Measurements from ENCODE around the gene TXNL4B.

TXNL4B gene

GRCh38 chr16:72128701-72129100, 35.3 kb upstream of the TXNL4B start:
- H3K36me3 ChIP-seq (ENCODE audit: control insufficient read depth in 1 of 2, insufficient read depth in 2 of 2, low read length in 2 of 2): no peaks in the 10 kb centered on the region
- no peaks in the 10 kb centered on the region for H3K9me3 ChIP-seq (ENCODE audit: control insufficient read depth in 1 of 2, low read length in 2 of 2)
- H3K4me1 ChIP-seq (ENCODE audit: control insufficient read depth in 1 of 2, insufficient read depth in 2 of 2, low read length in 2 of 2): peaks cover 8 to 11% of the 10 kb centered on the region in 2 donors
- no peak overlapping the region for H3K4me3 ChIP-seq (ENCODE audit: low read depth in 1 of 2, low read length in 2 of 2)
- no peak overlapping the region for H3K9ac ChIP-seq (ENCODE audit: low read depth in 1 of 2, low read length in 2 of 2)
- no peak overlapping the region for H3K27ac ChIP-seq (ENCODE audit: low read depth, low read length)
- H3K27me3 ChIP-seq (ENCODE audit: control insufficient read depth in 1 of 2, insufficient read depth in 2 of 2, low read length in 2 of 2): no peaks in the 10 kb centered on the region

GRCh38 chr16:72126429-72126765, 33.0 kb upstream of the TXNL4B start:
- Histone ChIP-seq H3K27me3 (ENCODE audit: control insufficient read depth in 1 of 2, insufficient read depth in 2 of 2, low read length in 2 of 2) (no peaks in the 10 kb centered on the region), H3K4me3 (ENCODE audit: low read depth in 1 of 2, low read length in 2 of 2) (no peak overlapping the region), H3K27ac (ENCODE audit: low read depth, low read length) (no peak overlapping the region), H3K4me1 (ENCODE audit: control insufficient read depth in 1 of 2, insufficient read depth in 2 of 2, low read length in 2 of 2) (peaks cover 8 to 11% of the 10 kb centered on the region in 2 donors), H3K36me3 (ENCODE audit: control insufficient read depth in 1 of 2, insufficient read depth in 2 of 2, low read length in 2 of 2) (no peaks in the 10 kb centered on the region), H3K9ac (ENCODE audit: low read depth in 1 of 2, low read length in 2 of 2) (no peak overlapping the region), H3K9me3 (ENCODE audit: control insufficient read depth in 1 of 2, low read length in 2 of 2) (no peaks in the 10 kb centered on the region)

- H3K9me3 ChIP-seq (ENCODE audit: control insufficient read depth in 1 of 2, low read length in 2 of 2): no peaks in the 10 kb centered on the region
- no peaks in the 10 kb centered on the region for H3K27me3 ChIP-seq (ENCODE audit: control insufficient read depth in 1 of 2, insufficient read depth in 2 of 2, low read length in 2 of 2)
- no peak overlapping the region for H3K27ac ChIP-seq (ENCODE audit: low read depth, low read length)
- no peak overlapping the region for H3K9ac ChIP-seq (ENCODE audit: low read depth in 1 of 2, low read length in 2 of 2)
- H3K4me1 ChIP-seq (ENCODE audit: control insufficient read depth in 1 of 2, insufficient read depth in 2 of 2, low read length in 2 of 2): peaks cover 8 to 11% of the 10 kb centered on the region in 2 donors
- H3K4me3 ChIP-seq (ENCODE audit: low read depth in 1 of 2, low read length in 2 of 2): peak overlapping the region in 1 of 2 donors; percentile 19
- no peaks in the 10 kb centered on the region for H3K36me3 ChIP-seq (ENCODE audit: control insufficient read depth in 1 of 2, insufficient read depth in 2 of 2, low read length in 2 of 2)
Measured at GRCh38 chr16:72125635-72126428, 32.4 kb upstream of the TXNL4B start.

GRCh38 chr16:72124761-72125634, 31.6 kb upstream of the TXNL4B start:
- Histone ChIP-seq H3K4me3 (ENCODE audit: low read depth in 1 of 2, low read length in 2 of 2) (peak overlapping the region in 1 of 2 donors; percentile 19), H3K9ac (ENCODE audit: low read depth in 1 of 2, low read length in 2 of 2) (no peak overlapping the region), H3K4me1 (ENCODE audit: control insufficient read depth in 1 of 2, insufficient read depth in 2 of 2, low read length in 2 of 2) (peaks cover 8 to 11% of the 10 kb centered on the region in 2 donors), H3K27ac (ENCODE audit: low read depth, low read length) (no peak overlapping the region), H3K36me3 (ENCODE audit: control insufficient read depth in 1 of 2, insufficient read depth in 2 of 2, low read length in 2 of 2) (no peaks in the 10 kb centered on the region), H3K9me3 (ENCODE audit: control insufficient read depth in 1 of 2, low read length in 2 of 2) (no peaks in the 10 kb centered on the region), H3K27me3 (ENCODE audit: control insufficient read depth in 1 of 2, insufficient read depth in 2 of 2, low read length in 2 of 2) (no peaks in the 10 kb centered on the region)

GRCh38 chr16:72124148-72124547, 30.7 kb upstream of the TXNL4B start:
- H3K27ac ChIP-seq (ENCODE audit: low read depth, low read length): no peak overlapping the region
- H3K9ac ChIP-seq (ENCODE audit: low read depth in 1 of 2, low read length in 2 of 2): no peak overlapping the region
- H3K27me3 ChIP-seq (ENCODE audit: control insufficient read depth in 1 of 2, insufficient read depth in 2 of 2, low read length in 2 of 2): no peaks in the 10 kb centered on the region
- H3K36me3 ChIP-seq (ENCODE audit: control insufficient read depth in 1 of 2, insufficient read depth in 2 of 2, low read length in 2 of 2): no peaks in the 10 kb centered on the region
- peaks cover 8 to 11% of the 10 kb centered on the region in 2 donors for H3K4me1 ChIP-seq (ENCODE audit: control insufficient read depth in 1 of 2, insufficient read depth in 2 of 2, low read length in 2 of 2)
- H3K9me3 ChIP-seq (ENCODE audit: control insufficient read depth in 1 of 2, low read length in 2 of 2): no peaks in the 10 kb centered on the region
- H3K4me3 ChIP-seq (ENCODE audit: low read depth in 1 of 2, low read length in 2 of 2): no peak overlapping the region

DNA sequence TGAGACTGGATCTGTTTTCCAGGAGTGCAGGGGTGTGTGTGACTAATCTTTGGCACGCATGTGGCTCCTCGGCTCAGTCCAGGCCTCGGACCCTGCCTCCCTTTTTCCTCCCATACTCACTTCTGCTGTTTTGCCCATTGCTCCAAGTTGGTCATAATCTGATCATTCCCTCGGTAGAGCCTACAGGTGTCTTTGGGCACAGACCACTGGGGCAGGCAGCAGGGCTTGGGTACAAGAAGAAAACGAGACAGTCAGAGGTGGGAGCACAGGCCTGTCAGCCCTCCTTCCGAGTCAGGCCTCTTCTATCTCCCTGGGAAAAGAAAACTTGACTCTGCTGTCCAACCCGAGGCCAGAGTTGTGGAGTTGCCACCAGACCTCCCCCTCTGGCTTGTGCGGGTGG, 30.0 kb upstream of the TXNL4B start:
- Histone ChIP-seq H3K9ac (ENCODE audit: low read depth in 1 of 2, low read length in 2 of 2) (no peak overlapping the region), H3K36me3 (ENCODE audit: control insufficient read depth in 1 of 2, insufficient read depth in 2 of 2, low read length in 2 of 2) (no peaks in the 10 kb centered on the region), H3K27me3 (ENCODE audit: control insufficient read depth in 1 of 2, insufficient read depth in 2 of 2, low read length in 2 of 2) (no peaks in the 10 kb centered on the region), H3K4me1 (ENCODE audit: control insufficient read depth in 1 of 2, insufficient read depth in 2 of 2, low read length in 2 of 2) (peaks cover 8 to 11% of the 10 kb centered on the region in 2 donors), H3K9me3 (ENCODE audit: control insufficient read depth in 1 of 2, low read length in 2 of 2) (no peaks in the 10 kb centered on the region), H3K27ac (ENCODE audit: low read depth, low read length) (no peak overlapping the region), H3K4me3 (ENCODE audit: low read depth in 1 of 2, low read length in 2 of 2) (no peak overlapping the region)

DNA sequence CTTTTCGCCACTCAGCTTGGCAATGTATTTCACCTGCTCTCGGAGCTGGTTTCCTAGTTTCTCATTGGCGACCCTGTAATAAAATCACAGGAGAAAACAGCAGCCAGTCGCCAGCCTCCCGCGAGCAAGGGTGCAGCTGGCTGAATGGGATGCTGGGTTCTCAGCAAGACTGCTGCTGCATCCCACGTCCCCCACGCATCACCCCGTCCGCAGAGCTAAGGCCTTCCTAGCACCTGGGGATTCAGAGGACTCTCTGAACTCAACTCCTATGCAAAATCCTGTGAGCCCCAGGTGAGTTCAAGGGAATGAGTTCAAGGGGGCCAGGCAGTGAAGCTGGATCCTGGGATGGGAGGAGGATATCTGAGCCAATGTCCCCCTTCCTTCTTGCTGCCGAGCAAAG, 29.5 kb upstream of the TXNL4B start:
- no peaks in the 10 kb centered on the region for H3K36me3 ChIP-seq (ENCODE audit: control insufficient read depth in 1 of 2, insufficient read depth in 2 of 2, low read length in 2 of 2)
- H3K27me3 ChIP-seq (ENCODE audit: control insufficient read depth in 1 of 2, insufficient read depth in 2 of 2, low read length in 2 of 2): no peaks in the 10 kb centered on the region
- H3K4me3 ChIP-seq (ENCODE audit: low read depth in 1 of 2, low read length in 2 of 2): no peak overlapping the region
- H3K4me1 ChIP-seq (ENCODE audit: control insufficient read depth in 1 of 2, insufficient read depth in 2 of 2, low read length in 2 of 2): peaks cover 8 to 11% of the 10 kb centered on the region in 2 donors
- H3K27ac ChIP-seq (ENCODE audit: low read depth, low read length): no peak overlapping the region
- no peak overlapping the region for H3K9ac ChIP-seq (ENCODE audit: low read depth in 1 of 2, low read length in 2 of 2)
- H3K9me3 ChIP-seq (ENCODE audit: control insufficient read depth in 1 of 2, low read length in 2 of 2): no peaks in the 10 kb centered on the region

DNA sequence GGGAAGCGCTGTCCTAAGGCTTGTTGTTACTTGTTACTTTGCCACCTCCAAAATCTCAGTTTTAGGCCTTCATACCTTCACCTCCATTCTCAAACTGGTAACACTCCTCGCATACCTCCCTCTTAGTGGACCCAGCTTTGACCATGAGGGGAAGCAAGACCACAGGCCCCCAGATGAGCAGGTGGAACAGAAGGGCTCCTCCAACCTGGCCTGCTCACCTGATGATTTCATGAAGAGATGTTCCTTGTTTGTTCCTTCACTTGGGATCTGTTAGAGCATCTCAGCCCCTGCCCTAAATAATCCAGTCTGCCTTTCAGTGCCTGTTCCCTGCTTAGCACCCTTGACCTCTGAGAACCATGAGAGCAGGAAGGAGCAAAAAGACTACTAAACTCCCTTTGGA, 28.9 kb upstream of the TXNL4B start:
- no peaks in the 10 kb centered on the region for H3K36me3 ChIP-seq (ENCODE audit: control insufficient read depth in 1 of 2, insufficient read depth in 2 of 2, low read length in 2 of 2)
- H3K27me3 ChIP-seq (ENCODE audit: control insufficient read depth in 1 of 2, insufficient read depth in 2 of 2, low read length in 2 of 2): no peaks in the 10 kb centered on the region
- H3K4me1 ChIP-seq (ENCODE audit: control insufficient read depth in 1 of 2, insufficient read depth in 2 of 2, low read length in 2 of 2): peaks cover 8 to 11% of the 10 kb centered on the region in 2 donors
- no peak overlapping the region for H3K4me3 ChIP-seq (ENCODE audit: low read depth in 1 of 2, low read length in 2 of 2)
- H3K9me3 ChIP-seq (ENCODE audit: control insufficient read depth in 1 of 2, low read length in 2 of 2): no peaks in the 10 kb centered on the region
- no peak overlapping the region for H3K27ac ChIP-seq (ENCODE audit: low read depth, low read length)
- no peak overlapping the region for H3K9ac ChIP-seq (ENCODE audit: low read depth in 1 of 2, low read length in 2 of 2)

- no peaks in the 10 kb centered on the region for H3K36me3 ChIP-seq (ENCODE audit: control insufficient read depth in 1 of 2, insufficient read depth in 2 of 2, low read length in 2 of 2)
- no peaks in the 10 kb centered on the region for H3K27me3 ChIP-seq (ENCODE audit: control insufficient read depth in 1 of 2, insufficient read depth in 2 of 2, low read length in 2 of 2)
- H3K4me3 ChIP-seq (ENCODE audit: low read depth in 1 of 2, low read length in 2 of 2): no peak overlapping the region
- no peak overlapping the region for H3K27ac ChIP-seq (ENCODE audit: low read depth, low read length)
- H3K4me1 ChIP-seq (ENCODE audit: control insufficient read depth in 1 of 2, insufficient read depth in 2 of 2, low read length in 2 of 2): peaks cover 1 to 2% of the 10 kb centered on the region in 2 donors
- H3K9ac ChIP-seq (ENCODE audit: low read depth in 1 of 2, low read length in 2 of 2): no peak overlapping the region
- H3K9me3 ChIP-seq (ENCODE audit: control insufficient read depth in 1 of 2, low read length in 2 of 2): no peaks in the 10 kb centered on the region
Measured at GRCh38 chr16:72120026-72120425, 26.6 kb upstream of the TXNL4B start.

DNA sequence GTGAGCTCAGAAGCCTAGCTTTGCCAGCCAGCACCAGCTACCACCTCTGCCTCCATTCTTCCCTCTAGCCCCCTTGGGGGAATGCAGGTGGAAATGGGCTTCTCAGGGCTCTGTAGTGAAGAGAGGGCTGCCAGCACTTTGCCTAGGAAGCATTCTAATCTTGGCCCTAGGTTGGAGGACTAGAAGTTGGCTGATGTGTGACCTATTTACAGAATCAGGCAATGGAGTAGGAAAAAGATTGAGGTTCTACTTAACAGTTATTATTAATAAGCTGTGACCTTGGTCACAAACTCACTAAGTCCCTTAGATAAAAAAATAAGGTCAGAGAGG, 20.2 kb upstream of the TXNL4B start:
- Histone ChIP-seq H3K4me3 (ENCODE audit: low read depth in 1 of 2, low read length in 2 of 2) (no peak overlapping the region), H3K9me3 (ENCODE audit: control insufficient read depth in 1 of 2, low read length in 2 of 2) (no peaks in the 10 kb centered on the region), H3K4me1 (ENCODE audit: control insufficient read depth in 1 of 2, insufficient read depth in 2 of 2, low read length in 2 of 2) (no peaks in the 10 kb centered on the region), H3K27me3 (ENCODE audit: control insufficient read depth in 1 of 2, insufficient read depth in 2 of 2, low read length in 2 of 2) (no peaks in the 10 kb centered on the region), H3K36me3 (ENCODE audit: control insufficient read depth in 1 of 2, insufficient read depth in 2 of 2, low read length in 2 of 2) (peaks cover 38 to 48% of the 10 kb centered on the region in 2 donors), H3K27ac (ENCODE audit: low read depth, low read length) (no peak overlapping the region), H3K9ac (ENCODE audit: low read depth in 1 of 2, low read length in 2 of 2) (no peak overlapping the region)
